Neutrophil (primary cell): ENCODE measurements around the gene GPR148.

Source experiments
- H3K27ac ChIP-seq: fragments of 200-600 bp; sonication (generic); 2 replicates; pipeline ENCODE4 v1.5.1; 2016; ENCODE audit warnings: mild to moderate bottlenecking, moderate library complexity
- H3K27me3 ChIP-seq: fragments of 200-600 bp; sonication (generic); 2 replicates; pipeline ENCODE4 v1.6.0; 2016; ENCODE audit warnings: mild to moderate bottlenecking
- H3K36me3 ChIP-seq: fragments of 200-600 bp; sonication (generic); 2 replicates; pipeline ENCODE4 v1.5.1; 2017
- H3K4me1 ChIP-seq, 2 experiments: fragments of 200-600 bp in 1 of 2; sonication (generic) in 1 of 2; 1 replicate in 1 of 2; 2 replicates in 1 of 2; pipeline versions ENCODE4 v1.5.1 to v1.6.1; 2013 to 2016; ENCODE audit warnings: low read depth in 1 of 2, low read length in 1 of 2, mild to moderate bottlenecking in 1 of 2, moderate library complexity in 1 of 2; ENCODE audit not compliant: control insufficient read depth in 1 of 2, insufficient read depth in 1 of 2
- H3K4me3 ChIP-seq, 2 experiments: fragments of 200-600 bp in 1 of 2; sonication (generic) in 1 of 2; 1 replicate in 1 of 2; 2 replicates in 1 of 2; pipeline ENCODE4 v1.5.1; 2013 to 2016; ENCODE audit warnings: low read depth in 1 of 2, low read length in 1 of 2, mild to moderate bottlenecking in 1 of 2, moderate library complexity in 1 of 2
- H3K9me3 ChIP-seq: fragments of 200-600 bp; sonication (generic); 2 replicates; pipeline ENCODE4 v1.5.1; 2016
- TF ChIP-seq, protein P1 (sequence below): fragments of 200-600 bp; sonication (generic); IDR thresholded peaks from 2 replicates; pipeline ENCODE4 v1.5.1; 2016; ENCODE audit warnings: antibody characterized with exemption

The GPR148 gene

DNA sequence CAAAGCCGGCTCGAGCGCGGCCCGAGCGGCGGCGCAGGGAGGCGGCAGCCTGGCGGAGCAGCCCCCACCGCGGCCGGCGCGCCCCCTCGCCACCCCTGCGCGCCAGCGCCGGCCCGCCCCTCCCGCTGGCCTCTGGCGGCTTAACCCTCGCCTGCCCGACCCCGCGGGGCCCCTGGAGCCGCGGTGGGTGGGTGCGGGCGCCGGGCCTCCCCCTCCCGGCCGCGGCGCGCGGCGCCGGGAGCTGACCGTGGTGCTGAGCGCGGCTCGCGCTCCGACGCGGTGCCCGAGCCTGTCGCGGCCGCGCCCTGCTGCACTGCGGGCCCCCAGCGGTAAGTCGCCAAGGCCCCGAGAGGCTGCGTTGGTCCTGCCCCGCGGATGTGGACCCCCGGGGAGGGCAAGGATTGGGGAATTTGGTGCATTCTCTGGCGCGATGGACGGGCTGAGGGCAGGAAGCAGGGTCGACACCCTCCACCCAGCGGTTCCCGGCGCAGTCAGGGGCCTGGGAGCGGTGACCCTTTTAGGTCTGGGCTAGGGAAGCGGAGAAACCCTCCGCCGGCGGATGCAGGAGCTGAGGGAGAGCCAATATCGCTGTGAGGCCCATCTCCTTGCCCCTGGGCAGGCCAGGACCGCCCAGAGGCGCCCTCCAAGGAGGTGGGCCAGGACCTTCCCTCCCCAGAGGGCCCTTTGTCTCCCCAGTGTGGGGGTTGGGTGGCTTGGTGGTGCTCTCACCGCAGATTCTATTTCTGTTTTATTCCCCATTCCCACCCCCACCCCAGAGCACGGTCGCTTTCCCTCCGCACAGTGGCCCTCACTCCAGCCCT lies 27.4 kb downstream of the GPR148 start:
- H3K9me3 ChIP-seq: no peaks in the 10 kb centered on the region
- no peak overlapping the region for H3K27ac ChIP-seq
- H3K4me3 ChIP-seq: no peak overlapping the region
- TF ChIP-seq, protein P1, sequence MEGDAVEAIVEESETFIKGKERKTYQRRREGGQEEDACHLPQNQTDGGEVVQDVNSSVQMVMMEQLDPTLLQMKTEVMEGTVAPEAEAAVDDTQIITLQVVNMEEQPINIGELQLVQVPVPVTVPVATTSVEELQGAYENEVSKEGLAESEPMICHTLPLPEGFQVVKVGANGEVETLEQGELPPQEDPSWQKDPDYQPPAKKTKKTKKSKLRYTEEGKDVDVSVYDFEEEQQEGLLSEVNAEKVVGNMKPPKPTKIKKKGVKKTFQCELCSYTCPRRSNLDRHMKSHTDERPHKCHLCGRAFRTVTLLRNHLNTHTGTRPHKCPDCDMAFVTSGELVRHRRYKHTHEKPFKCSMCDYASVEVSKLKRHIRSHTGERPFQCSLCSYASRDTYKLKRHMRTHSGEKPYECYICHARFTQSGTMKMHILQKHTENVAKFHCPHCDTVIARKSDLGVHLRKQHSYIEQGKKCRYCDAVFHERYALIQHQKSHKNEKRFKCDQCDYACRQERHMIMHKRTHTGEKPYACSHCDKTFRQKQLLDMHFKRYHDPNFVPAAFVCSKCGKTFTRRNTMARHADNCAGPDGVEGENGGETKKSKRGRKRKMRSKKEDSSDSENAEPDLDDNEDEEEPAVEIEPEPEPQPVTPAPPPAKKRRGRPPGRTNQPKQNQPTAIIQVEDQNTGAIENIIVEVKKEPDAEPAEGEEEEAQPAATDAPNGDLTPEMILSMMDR: no peak
- peaks cover 72% of the 10 kb centered on the region for H3K27me3 ChIP-seq
- H3K4me1 ChIP-seq: no peaks in the 10 kb centered on the region
- no peaks in the 10 kb centered on the region for H3K36me3 ChIP-seq

DNA sequence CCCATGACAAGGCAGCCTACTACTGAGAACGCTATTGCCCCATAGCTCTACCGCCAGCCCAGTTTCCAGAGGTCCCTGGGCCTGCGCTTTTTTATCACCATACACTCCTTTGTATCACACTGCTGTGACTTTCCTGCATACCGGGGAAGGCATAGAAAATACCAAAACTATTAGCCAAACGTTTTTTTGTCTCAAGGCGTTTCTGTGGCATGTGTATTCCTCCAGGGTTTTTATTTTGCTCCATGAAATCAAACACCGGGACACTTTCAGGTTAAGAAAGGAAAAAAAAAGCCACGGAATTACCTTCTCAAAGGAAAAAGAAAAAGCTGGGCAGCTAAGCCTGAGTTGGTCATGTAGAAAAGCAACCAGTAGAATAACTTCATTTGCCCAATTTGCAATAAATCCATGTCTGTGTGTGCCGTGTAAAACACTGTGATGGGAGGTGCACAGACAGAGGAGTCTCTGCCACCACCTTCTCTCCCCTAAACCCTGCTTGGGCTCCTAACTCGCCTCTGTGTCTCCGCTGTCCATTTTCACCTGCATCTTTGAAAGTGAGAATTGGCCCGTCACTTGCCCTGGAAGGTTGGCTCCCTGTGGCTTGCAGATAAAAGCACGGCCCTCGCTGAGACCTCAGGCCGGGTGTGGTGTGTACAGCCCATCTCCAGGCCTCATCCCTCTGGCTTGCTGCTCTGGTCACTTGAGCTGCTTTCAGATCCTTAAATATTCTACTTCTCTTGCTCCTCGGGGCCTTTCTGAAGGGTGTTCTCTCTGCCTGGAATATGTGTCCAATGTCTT lies 28.2 kb downstream of the GPR148 start:
- no peaks in the 10 kb centered on the region for H3K36me3 ChIP-seq
- no peaks in the 10 kb centered on the region for H3K4me1 ChIP-seq
- no peaks in the 10 kb centered on the region for H3K9me3 ChIP-seq
- TF ChIP-seq, protein P1: no peak
- H3K27me3 ChIP-seq: peaks cover 72% of the 10 kb centered on the region
- no peak overlapping the region for H3K4me3 ChIP-seq
- H3K27ac ChIP-seq: no peak overlapping the region

- TF ChIP-seq, protein P1: no peak
- Histone ChIP-seq H3K9me3 (no peaks in the 10 kb centered on the region), H3K36me3 (no peaks in the 10 kb centered on the region), H3K4me3 (no peak overlapping the region), H3K4me1 (no peaks in the 10 kb centered on the region), H3K27ac (no peak overlapping the region), H3K27me3 (peaks cover 48% of the 10 kb centered on the region)
Measured at GRCh38 chr2:130759906-130760753, 31.3 kb downstream of the GPR148 start.

- Histone ChIP-seq H3K4me1 (no peaks in the 10 kb centered on the region), H3K36me3 (no peaks in the 10 kb centered on the region), H3K9me3 (no peaks in the 10 kb centered on the region), H3K27ac (no peak overlapping the region), H3K27me3 (peaks cover 39% of the 10 kb centered on the region), H3K4me3 (no peak overlapping the region)
- TF ChIP-seq, protein P1: no peak
Measured at GRCh38 chr2:130760754-130761751, 32.2 kb downstream of the GPR148 start.
